HFFc6 (cell line): ENCODE measurements around the gene JPH2. TPM values are rescaled to one million over a fixed set of nuclear protein-coding genes. Genes with fewer than 3 reads are reported as not detected.

Source experiments
- DNase-seq: peaks from one replicate; pipeline ENCODE4 v3.0.0-alpha.2; 2018
- H3K27ac Mint-ChIP-seq: 2 replicates; pipeline ENCODE4 v1.8.0; 2020; ENCODE audit warnings: mild to moderate bottlenecking, mixed read lengths
- H3K27me3 Mint-ChIP-seq: 2 replicates; pipeline ENCODE4 v1.8.0; 2021; ENCODE audit warnings: mild to moderate bottlenecking, moderate library complexity, mixed read lengths; ENCODE audit not compliant: insufficient read depth
- H3K36me3 Mint-ChIP-seq: 2 replicates; pipeline ENCODE4 v1.8.0; 2021; ENCODE audit warnings: low read depth, mixed read lengths
- H3K4me1 Mint-ChIP-seq: 2 replicates; pipeline ENCODE4 v1.8.0; 2020; ENCODE audit warnings: low read depth, mixed read lengths
- H3K4me3 Mint-ChIP-seq: 2 replicates; pipeline ENCODE4 v1.8.0; 2020; ENCODE audit warnings: mild to moderate bottlenecking, moderate library complexity, mixed read lengths
- H3K9me3 Mint-ChIP-seq: 2 replicates; pipeline ENCODE4 v1.8.0; 2020; ENCODE audit warnings: mild to moderate bottlenecking, mixed read lengths
- total RNA-seq, 6 experiments: library from RNA; stranded (reverse); fragmentation: NEBNext Ultra II Directional; extraction: Animal tissue kit (Norgen Biotek cat#: 25700); gene quantifications; 2 replicates in 1 of 6; 3 replicates in 5 of 6; pipeline ENCODE4 v1.2.3, GENCODE V29; 2021
- TF ChIP-seq, protein P1 (sequence below): fragments of 200-600 bp; sonication (generic); IDR thresholded peaks from 2 replicates; pipeline ENCODE4 v1.5.0; 2021; ENCODE audit warnings: antibody characterized with exemption, mild to moderate bottlenecking

Gene JPH2
- total RNA-seq, 6 experiments from 2014 or later, result 9.7 to 14.4 (median 13.5) TPM

DNA sequence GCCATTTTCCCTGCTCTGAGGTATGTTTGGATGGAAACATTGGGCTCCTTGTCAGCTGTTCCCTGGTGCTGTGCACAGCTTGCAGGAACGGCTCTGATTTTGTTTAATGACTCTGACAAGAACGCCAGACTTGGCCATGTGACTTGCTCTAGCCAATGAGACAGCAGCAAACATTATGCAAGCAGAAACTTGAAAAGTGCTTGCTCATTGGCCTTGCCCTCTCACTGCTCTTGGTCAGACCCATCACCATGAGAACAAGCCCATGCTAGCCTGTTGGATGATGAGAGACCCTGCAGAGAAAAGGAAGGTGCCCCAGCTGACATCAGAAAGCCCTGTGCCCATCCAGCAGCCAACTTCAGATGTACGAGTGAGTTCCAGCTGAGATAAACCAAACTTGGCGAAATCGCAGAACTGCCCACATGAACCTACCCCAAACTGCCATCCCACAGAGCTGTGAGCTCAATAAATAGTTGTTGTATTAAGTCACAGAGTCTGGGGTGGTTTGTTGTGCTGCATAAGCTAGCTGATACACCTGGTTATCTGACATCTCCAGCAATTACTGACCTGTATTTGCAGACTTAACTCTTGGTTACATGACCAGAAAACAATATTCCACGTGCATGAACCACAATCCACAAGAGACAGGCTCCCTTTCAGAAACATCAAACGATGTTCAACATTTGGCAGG, 96.9 kb downstream of the JPH2 start:
- no peaks in the 10 kb centered on the region for H3K9me3 Mint-ChIP-seq
- peak overlapping the region; percentile 77 for H3K27ac Mint-ChIP-seq

DNA sequence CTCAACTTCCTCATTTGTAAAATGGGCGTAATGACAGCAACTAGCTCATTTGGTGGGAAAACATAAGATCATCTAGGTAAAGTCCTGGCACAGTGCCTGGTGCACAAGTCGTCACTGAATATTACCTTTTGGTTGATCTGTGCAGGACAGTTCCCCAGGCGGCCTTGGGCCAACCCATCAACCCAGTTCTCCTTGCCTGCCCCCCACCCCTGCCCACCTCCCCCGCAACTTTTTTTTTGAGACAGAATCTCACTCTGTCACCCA, 99.2 kb downstream of the JPH2 start:
- H3K27ac Mint-ChIP-seq, result no peak overlapping the region
- H3K4me1 Mint-ChIP-seq, result peaks cover 40% of the 10 kb centered on the region
- TF ChIP-seq, protein P1, sequence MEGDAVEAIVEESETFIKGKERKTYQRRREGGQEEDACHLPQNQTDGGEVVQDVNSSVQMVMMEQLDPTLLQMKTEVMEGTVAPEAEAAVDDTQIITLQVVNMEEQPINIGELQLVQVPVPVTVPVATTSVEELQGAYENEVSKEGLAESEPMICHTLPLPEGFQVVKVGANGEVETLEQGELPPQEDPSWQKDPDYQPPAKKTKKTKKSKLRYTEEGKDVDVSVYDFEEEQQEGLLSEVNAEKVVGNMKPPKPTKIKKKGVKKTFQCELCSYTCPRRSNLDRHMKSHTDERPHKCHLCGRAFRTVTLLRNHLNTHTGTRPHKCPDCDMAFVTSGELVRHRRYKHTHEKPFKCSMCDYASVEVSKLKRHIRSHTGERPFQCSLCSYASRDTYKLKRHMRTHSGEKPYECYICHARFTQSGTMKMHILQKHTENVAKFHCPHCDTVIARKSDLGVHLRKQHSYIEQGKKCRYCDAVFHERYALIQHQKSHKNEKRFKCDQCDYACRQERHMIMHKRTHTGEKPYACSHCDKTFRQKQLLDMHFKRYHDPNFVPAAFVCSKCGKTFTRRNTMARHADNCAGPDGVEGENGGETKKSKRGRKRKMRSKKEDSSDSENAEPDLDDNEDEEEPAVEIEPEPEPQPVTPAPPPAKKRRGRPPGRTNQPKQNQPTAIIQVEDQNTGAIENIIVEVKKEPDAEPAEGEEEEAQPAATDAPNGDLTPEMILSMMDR, result no peak
- H3K27me3 Mint-ChIP-seq, result no peaks in the 10 kb centered on the region
- H3K4me3 Mint-ChIP-seq, result no peak overlapping the region
- H3K36me3 Mint-ChIP-seq, result no peaks in the 10 kb centered on the region
- H3K9me3 Mint-ChIP-seq, result no peaks in the 10 kb centered on the region
- no peak for DNase-seq

More for the DNA sequence above, 96.9 kb downstream of the JPH2 start:
- Mint-ChIP-seq H3K4me3 (peak overlapping the region; percentile 26; the same call in 1 of the 2 replicates), H3K36me3 (no peaks in the 10 kb centered on the region), H3K27me3 (no peaks in the 10 kb centered on the region), H3K4me1 (peaks cover 33% of the 10 kb centered on the region)
- peak; percentile 70 for DNase-seq
- TF ChIP-seq, protein P1, result no peak

DNA sequence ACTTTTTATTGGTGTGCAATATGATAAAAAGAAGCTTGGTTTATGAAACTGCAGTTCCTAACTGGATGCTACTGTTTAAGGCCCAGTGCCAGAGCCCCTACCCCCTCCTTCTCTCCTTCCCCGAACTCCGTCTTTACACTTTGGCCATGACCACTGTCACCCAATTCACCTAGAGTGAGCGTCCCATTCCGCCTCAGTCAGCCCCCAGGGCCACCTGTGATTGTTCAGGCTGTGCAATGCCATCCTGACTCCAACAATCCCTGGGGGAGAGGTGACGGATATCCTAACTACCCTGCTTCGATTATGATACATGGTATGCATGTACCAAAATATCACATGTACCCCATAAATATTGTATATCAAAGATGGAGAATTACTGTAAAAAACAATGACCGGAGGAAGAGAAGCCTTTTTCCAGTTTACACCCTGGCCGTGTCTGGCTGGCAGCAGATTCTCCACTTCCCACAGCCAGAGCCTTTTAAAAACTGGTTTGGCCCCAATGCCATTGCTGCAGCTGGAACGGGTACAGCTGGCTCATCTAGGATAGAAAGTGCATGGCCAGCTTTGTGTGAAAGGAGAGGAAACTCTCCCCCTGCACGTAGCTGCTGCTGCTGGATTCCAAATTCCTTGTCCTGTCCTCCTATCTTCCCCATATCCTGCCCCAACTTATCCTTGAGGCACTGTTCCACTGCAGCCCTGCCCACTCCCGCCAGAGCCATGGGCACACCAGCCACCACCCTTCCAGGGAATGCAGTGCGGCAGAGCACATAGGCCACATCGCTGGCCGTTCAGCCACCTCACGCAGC, 99.7 kb downstream of the JPH2 start:
- no peak overlapping the region for H3K4me3 Mint-ChIP-seq
- no peaks in the 10 kb centered on the region for H3K36me3 Mint-ChIP-seq
- no peaks in the 10 kb centered on the region for H3K9me3 Mint-ChIP-seq
- no peak overlapping the region for H3K27ac Mint-ChIP-seq
- no peaks in the 10 kb centered on the region for H3K27me3 Mint-ChIP-seq
- peaks cover 42% of the 10 kb centered on the region for H3K4me1 Mint-ChIP-seq
- TF ChIP-seq, protein P1, result no peak
- DNase-seq, result no peak

DNA sequence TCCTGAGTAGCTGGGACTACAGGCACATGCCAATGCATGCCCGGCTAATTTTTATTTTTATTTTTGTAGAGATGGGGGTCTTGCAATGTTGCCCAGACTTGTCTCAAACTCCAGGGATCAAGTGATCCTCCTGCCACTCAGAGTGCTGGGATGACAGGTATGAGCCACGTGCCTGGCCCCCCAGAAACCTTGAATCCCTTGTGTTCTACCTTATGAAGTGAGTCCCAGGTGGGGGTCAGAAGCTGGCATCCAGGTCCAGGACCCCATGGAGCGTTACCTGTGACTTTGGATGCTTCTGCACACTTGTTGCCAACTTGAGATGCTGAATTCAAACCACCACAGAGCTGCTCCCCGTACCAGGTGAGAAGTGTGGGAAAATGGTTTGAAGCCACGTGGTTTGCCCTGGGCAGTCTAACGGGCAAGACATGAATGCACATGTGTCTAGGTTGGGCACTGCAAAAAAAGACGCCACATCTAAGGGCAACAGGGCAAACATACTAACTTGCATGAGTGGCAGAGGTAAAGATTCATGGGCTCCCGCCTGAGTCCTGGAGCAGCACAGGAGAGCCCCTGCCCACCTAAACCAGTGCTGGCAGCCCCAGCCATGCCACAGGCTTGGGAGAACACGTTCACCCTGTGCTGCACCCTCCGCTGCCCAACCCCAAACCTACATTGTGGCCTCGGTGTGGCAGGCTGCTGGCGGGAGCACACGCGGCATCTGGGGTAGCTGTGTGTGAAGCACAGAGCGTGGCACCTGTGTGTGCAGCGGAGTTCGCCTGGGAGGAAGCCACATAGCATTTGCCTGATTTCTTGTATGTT, 101.2 kb downstream of the JPH2 start:
- H3K4me3 Mint-ChIP-seq, result no peak overlapping the region
- no peaks in the 10 kb centered on the region for H3K36me3 Mint-ChIP-seq
- no peaks in the 10 kb centered on the region for H3K9me3 Mint-ChIP-seq
- no peaks in the 10 kb centered on the region for H3K27me3 Mint-ChIP-seq
- H3K4me1 Mint-ChIP-seq, result peaks cover 33% of the 10 kb centered on the region
- H3K27ac Mint-ChIP-seq, result no peak overlapping the region
- DNase-seq, result no peak
- TF ChIP-seq, protein P1, result no peak

DNA sequence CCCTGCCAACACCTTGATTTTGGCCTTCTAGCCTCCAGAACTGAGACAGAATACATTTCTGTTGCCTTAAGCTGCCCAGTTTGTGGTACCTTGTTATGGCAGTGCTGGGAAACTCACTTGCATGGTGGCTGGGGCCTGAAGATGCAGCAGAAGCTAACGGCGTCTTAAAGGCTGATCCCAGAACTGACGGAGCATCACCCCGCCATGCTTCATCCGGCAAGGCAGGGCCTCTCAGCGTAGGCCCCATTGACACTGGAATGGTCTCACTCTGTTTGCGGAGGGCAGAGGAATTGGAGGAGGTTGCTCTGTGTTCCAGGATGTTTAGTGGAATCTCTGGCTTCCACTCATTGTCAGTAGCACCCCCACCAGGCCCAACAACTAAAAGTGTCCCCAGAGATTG, 102.1 kb downstream of the JPH2 start:
- no peaks in the 10 kb centered on the region for H3K36me3 Mint-ChIP-seq
- TF ChIP-seq, protein P1, result no peak
- no peaks in the 10 kb centered on the region for H3K27me3 Mint-ChIP-seq
- no peak for DNase-seq
- no peak overlapping the region for H3K4me3 Mint-ChIP-seq
- no peak overlapping the region for H3K27ac Mint-ChIP-seq
- H3K9me3 Mint-ChIP-seq, result no peaks in the 10 kb centered on the region
- peaks cover 33% of the 10 kb centered on the region for H3K4me1 Mint-ChIP-seq
